Activated naive CD4-positive, alpha-beta T cell treated with anti-CD3 and anti-CD28 coated beads, Interleukin-2, amount 50 U/mL, for 72 hours (primary cell): ENCODE data around the gene BRD1. TPM values are rescaled to one million over a fixed set of nuclear protein-coding genes. Genes with fewer than 3 reads are reported as not detected.
"Not testable (repeated sequence)": the region's sequence is repeated elsewhere in the genome, so short reads cannot be mapped to it uniquely, and the experiment has no call there.

Experiments used
- ATAC-seq, 2 donors: fragments of 150-1000 bp; cut with Tn5 transposase; 2 replicates each; pipeline ENCODE4 v1.10.0; 2021; ENCODE audit warnings: mild to moderate bottlenecking in 2 of 2, moderate library complexity in 2 of 2
- DNase-seq, 2 donors: peaks; one replicate each; pipeline ENCODE4 v3.0.0; 2021 to 2022; ENCODE audit warnings: low spot score in 2 of 2
- H3K27ac Mint-ChIP-seq, 2 donors: one replicate each; pipeline ENCODE4 v1.8.0; 2022; ENCODE audit warnings: mild to moderate bottlenecking in 2 of 2, mixed read lengths in 2 of 2
- H3K36me3 Mint-ChIP-seq, 2 donors: one replicate each; pipeline ENCODE4 v1.8.0; 2022; ENCODE audit warnings: mixed read lengths in 2 of 2
- H3K9me3 Mint-ChIP-seq, 2 donors: one replicate each; pipeline ENCODE4 v1.8.0; 2022; ENCODE audit warnings: mixed read lengths in 2 of 2
- total RNA-seq, 2 donors: library from RNA; stranded (reverse); gene quantifications; one replicate each; pipeline ENCODE4 v1.2.3, GENCODE V29; 2022

Gene BRD1
- total RNA-seq, 2 donors from 2014 or later = 27.7 to 39.0 TPM

DNA sequence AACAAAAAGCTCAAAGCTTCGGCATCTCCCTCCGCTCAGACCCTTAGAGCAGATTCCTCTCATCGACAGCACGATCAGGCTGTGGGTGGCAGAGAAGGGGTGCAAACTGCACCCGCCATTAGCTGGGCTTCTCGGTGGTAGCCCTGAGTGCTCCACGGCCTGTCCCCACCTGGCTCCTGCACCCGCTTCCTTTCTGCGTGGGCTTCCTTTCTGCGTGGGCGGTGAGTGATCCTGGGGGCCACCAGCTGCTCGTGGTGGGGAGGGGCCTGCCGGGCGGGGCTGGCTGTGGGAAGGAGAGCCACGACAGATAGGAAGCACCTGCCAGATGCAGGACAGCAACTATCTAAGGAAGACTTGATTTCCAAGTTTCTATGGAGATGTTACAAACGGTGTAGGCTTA, 55.0 kb downstream of the BRD1 start:
- no peak overlapping the region for H3K27ac Mint-ChIP-seq
- ATAC-seq (no peak), DNase-seq (no peak)

DNA sequence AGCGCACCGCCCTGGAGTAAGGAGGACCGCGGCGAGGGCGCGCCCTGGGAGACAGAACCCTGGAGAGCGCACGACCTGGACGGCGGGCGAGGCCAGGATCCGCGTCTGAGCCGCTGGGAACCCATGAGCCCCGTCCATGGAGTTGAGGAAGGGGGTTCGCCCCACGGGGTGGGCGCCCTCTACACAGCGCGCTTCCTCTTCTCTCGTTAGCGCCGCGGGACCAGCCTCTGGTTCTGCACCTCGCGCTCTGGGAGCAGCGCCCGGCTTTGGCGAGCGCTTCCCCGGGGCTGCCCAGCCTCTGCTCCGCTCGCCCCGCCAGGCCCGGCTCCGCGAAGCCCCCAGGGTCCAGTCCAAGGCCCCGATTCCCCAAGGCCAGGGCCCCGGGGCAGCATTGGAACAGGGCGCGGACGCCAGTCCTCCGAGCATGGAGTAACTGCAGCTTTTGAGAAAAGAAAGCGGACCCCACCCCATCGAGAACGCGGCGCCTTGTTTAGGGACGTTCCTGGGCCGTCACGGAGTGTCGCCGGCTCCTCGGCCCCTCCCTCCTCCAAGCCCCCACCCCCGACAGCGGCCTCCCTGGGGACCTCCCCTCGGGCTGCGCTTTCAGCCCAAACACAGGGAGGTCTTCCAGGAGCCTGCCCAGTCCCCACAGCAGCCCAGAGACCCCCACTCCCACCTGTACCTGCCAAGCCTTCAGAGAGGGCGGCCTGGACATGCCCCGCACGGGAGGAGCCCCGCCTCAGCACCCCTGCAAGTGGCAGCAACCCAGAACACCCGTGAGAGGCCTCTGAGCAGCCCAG, 56.2 kb downstream of the BRD1 start:
- H3K9me3 Mint-ChIP-seq = peaks cover 0 to 5% of the 10 kb centered on the region in 2 donors
- DNase-seq (no peak), ATAC-seq (no peak)
- peaks cover 4 to 6% of the 10 kb centered on the region in 2 donors for H3K36me3 Mint-ChIP-seq
- H3K27ac Mint-ChIP-seq = no peak overlapping the region

More for the DNA sequence above, 55.0 kb downstream of the BRD1 start:
- Mint-ChIP-seq H3K36me3 (peaks cover 0 to 4% of the 10 kb centered on the region in 2 donors), H3K9me3 (no peaks in the 10 kb centered on the region)

DNA sequence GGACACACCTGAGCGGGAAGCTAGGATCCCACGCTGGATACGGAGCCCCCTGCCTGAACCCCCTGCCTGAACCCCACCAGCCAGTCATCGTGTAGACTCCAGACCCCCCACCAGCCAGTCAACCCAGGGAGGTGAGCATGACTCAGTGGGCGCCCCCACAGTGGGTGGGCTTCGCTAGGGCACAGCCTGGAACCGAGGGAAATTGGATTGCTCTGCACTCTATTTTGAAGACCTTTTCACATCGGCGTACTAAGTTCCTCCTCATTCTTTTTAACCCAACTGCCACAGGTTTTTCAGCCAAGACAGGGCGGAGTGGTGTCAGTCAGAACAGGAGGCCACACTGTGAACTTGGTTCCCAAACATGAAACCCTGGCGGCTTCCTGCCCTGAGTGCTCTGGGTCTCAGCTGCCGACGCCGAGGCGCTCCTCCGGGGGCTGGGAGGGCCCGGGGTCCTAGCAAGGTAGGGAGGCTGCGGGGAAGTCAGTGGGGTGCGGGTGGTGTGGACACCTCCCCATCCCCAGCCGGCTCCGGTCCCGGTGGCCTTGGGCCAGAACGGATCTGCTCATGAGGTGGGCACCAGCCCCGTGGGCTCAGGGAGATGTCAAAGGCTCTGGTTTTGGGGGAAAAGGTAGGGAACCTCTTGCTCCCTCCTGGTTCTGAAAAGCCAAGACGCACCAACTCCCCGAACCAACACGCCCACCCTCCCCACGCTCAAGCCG, 57.0 kb downstream of the BRD1 start:
- DNase-seq (no peak), ATAC-seq (peak in 1 of 2 donors; percentile 35)
- Mint-ChIP-seq H3K9me3 (peaks cover 0 to 5% of the 10 kb centered on the region in 2 donors), H3K27ac (no peak overlapping the region), H3K36me3 (peaks cover 4 to 6% of the 10 kb centered on the region in 2 donors)

DNA sequence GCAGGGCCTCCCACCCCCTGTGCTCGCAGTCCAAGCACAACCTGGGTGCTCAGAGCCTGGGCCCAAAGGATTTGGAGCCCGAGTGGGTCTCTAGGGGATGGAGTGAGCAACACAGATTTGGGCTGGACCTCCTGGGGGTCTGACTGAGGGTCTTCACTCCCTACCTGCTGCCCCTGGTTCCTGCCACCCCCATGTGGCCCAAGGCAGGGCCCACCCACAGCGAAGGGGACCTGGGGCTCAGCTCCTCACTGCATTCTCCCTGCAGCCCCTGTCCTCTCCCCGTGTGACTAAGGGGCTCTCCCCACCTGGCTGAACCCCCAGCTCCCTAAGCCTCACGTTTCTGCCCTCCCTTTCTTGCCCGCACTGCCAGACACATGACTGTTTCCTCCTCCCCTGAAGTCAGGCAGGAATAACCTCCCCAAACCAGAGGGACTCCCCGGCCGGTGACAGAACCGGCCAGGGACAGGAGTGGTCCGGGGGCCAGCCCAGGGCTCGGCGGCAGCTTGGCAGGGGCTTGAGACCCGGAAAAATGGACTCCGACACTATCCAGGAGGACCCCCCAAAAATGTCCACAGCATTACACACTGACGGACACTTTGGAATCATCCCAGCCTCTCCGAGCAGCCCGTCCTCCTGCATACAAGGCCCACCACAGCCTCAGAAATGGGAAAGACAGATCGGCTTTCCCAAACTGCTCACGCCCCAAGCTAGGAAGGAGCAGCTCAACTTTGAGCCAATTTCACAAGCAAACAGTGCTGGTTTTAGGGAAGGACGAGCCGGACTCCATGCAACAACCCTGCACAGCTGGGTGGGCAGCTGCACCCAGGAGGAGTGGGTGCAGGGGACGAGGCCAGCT, 57.8 kb downstream of the BRD1 start:
- no peak for ATAC-seq
- DNase-seq = no peak
- Mint-ChIP-seq H3K36me3 (peaks cover 4 to 6% of the 10 kb centered on the region in 2 donors), H3K9me3 (peaks cover 0 to 5% of the 10 kb centered on the region in 2 donors), H3K27ac (peak overlapping the region; percentile 40 to 72)

DNA sequence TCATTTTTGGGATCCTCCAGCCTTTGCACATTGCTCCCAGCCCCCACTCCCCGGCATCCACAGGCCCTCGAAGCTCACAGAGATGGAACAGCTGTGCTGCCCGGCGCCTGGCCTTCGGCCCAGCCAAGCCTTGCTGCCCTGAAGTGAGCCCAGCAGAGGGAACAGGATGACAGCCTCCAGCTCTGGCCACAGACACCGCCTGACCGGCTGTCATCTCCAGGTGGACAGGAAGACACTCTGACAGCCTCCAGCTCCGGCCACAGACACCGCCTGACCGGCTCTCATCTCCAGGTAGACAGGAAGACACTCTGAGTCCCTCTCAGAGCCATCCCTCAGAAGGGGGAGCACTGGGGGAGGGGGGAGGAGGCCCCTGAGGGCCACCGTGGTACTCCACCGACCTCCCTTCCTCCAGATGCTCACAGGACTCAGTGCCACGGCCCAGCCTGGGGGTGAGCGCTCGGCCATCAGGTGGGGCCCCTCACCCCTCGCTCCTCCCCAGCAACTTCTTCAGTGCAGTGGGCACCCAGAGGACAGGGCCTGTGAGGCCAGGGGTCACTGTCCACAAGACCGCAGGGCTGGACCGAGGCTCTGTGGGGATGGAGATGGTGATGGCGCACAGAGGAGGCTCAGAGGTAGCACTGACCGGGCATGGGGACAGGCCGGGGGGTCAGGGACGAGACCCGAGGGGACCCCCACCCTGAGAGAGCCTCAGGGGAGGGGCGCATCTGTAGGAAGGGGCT, 58.6 kb downstream of the BRD1 start:
- ATAC-seq = no peak
- peaks cover 0 to 5% of the 10 kb centered on the region in 2 donors for H3K9me3 Mint-ChIP-seq
- no peak for DNase-seq
- H3K27ac Mint-ChIP-seq = peak overlapping the region; percentile 7 to 10
- peaks cover 0 to 6% of the 10 kb centered on the region in 2 donors for H3K36me3 Mint-ChIP-seq

DNA sequence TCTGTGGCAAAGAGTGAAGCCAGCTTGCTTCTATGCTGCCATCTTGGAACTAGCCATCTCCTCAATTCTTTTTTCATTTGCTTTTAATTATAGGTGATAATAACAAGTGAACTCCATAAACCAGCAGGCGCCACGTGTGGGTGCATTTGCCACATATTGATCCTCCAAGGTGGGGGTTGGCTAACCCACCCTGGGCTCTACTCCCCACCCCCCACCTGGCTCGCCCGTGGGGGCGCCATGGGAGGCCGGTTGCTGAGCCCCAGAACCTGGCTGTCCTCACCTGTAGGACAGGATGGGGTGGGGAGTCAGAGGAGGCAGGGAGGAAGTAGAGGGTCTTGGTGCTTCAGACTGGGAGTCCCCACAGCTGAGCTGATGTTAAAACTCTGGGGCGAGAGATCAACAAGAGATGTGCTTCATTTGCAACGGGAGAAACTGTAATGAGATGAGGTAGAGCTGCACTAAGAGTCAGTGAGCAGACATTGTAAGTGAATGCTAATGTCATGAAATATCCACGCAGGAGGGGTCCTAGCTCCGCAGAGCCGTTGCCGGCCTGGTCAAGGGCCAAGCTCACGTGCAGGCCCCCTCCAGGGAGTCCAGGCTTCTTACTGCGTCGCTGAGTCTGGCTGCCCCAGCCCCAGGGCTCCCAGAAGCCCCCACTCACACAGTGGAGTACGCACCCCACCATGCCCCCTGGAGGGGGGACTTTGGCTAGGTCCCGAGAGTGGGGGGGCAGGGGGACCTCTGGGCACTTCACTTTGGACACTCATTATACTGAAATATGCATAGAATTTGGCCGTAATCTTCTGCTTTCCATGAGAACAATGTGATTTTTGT, 59.4 kb downstream of the BRD1 start:
- DNase-seq (peak in 1 of 2 donors; percentile 41), ATAC-seq (no peak)
- H3K9me3 Mint-ChIP-seq = peaks cover 0 to 5% of the 10 kb centered on the region in 2 donors
- H3K36me3 Mint-ChIP-seq = peaks cover 0 to 6% of the 10 kb centered on the region in 2 donors
- H3K27ac Mint-ChIP-seq = no peak overlapping the region

DNA sequence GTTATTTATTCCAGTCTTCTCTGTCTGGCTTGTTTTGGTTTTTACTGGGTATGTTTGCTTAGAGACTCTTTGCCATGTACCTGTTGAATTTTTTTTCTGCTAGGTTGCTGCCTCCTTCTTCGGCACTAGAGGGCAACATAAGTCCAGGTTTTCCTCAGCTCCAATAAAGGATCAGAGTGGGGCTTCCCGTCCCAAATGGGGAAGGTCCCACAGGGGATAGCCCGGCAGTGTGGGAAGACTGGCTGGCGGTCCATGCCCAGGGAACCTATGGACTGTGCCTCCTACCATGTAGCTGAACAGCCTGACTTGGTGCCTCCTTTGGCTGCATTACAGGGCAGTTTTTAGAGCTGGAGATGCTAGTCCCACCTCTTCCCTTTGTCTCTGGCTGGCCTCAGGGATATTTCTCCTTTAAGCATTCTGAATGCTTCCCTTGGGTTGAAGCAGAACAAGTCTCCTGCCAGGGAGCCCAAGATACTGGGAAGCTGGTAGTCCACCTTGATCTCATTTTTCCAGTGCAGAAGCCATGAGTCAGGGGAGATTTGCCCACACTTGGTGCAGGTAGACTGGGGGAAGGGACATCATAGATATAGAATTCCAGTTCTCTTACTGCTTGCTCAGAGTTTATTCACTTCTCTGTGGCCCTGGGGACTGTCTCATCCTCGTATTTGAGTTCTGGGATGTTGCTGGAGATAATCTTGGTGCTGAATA, 60.2 kb downstream of the BRD1 start:
- DNase-seq (peak; percentile 43 to 65), ATAC-seq (peak; percentile 37 to 91)
- peaks cover 0 to 6% of the 10 kb centered on the region in 2 donors for H3K36me3 Mint-ChIP-seq
- H3K9me3 Mint-ChIP-seq = peaks cover 0 to 5% of the 10 kb centered on the region in 2 donors
- no peak overlapping the region for H3K27ac Mint-ChIP-seq

DNA sequence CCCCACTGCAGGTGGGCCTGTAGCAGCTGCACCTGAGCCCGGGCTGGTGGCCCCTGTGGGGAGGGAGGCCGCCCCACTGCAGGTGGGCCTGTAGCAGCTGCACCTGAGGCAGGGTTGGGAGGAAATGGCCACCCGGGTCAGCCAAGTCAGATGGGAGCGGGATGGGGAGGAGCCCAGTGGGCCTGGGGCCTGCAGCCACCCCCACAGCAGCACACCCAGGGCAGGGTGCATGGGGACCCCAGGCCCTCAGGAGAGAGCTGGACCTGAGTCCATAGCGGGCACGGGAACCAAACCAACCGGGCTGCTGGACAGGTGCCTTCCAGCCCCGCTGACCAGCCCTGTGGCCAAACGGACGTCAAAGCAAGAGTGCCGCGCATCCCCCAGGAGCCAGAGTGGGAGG, 61.7 kb downstream of the BRD1 start:
- no peak for ATAC-seq
- Mint-ChIP-seq H3K36me3 (peaks cover 0 to 6% of the 10 kb centered on the region in 2 donors), H3K9me3 (peaks cover 0 to 5% of the 10 kb centered on the region in 2 donors), H3K27ac (no peak overlapping the region)
- peak in 1 of 2 donors; percentile 52 for DNase-seq

DNA sequence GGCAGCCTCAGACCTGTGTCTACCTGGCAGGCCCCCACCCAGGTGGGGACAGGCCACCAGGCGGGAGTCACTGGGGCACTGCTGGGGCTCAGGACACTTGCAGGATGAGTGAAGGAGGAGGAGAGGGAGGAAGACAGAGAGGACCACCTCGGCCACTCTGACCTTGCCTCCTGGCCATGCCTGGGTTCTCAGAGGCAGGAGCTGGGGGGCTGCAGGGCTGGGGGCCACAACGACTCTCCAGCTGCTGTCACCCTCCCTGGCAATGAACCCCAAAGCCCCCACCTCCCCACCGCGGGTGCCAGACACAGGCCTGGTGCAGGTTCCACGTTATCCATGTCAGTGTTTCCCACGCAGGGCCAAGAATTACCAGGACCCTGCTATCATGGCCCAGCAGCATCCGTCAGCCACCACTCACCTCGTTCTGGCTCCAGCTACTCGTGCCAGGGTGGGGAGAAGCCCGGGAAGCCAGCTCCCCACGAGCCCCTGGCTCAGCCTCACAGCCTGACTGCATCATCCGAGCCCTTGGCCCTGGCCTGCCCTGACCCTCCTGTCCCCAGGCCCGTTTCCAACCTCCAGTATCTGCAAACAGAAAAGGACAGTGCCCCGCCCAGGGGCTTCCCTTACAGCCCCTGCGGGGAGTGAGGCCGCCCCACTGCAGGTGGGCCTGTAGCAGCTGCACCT, 62.4 kb downstream of the BRD1 start:
- Mint-ChIP-seq H3K36me3 (peaks cover 0 to 6% of the 10 kb centered on the region in 2 donors), H3K27ac (no peak overlapping the region), H3K9me3 (peaks cover 0 to 5% of the 10 kb centered on the region in 2 donors)
- ATAC-seq (no peak), DNase-seq (peak in 1 of 2 donors; percentile 52)

DNA sequence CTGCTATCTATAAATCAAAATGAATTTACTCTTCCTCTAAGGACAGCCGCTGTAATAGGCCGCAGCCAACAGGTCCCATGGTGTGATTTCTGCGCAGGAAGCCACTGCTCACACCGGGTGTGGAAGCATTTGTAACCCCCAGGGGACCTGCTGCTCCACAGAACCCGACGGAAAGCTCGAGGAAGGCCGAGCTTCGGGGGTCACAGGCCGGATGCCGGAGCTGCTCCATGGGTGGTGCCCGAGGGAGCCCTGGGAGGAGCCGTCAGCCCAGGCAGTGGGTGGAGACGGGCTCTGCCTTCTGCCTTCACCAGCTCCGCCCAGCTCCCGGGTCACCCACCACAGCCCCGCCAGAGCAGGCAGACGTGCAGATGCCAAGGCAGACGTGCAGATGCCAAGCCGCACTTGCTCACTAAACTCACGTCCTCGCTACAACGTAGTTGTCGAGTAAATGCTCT, 63.5 kb downstream of the BRD1 start:
- Mint-ChIP-seq H3K36me3 (peaks cover 0 to 6% of the 10 kb centered on the region in 2 donors), H3K27ac (no peak overlapping the region), H3K9me3 (peaks cover 0 to 5% of the 10 kb centered on the region in 2 donors)
- ATAC-seq (no peak), DNase-seq (peak in 1 of 2 donors; percentile 53)

DNA sequence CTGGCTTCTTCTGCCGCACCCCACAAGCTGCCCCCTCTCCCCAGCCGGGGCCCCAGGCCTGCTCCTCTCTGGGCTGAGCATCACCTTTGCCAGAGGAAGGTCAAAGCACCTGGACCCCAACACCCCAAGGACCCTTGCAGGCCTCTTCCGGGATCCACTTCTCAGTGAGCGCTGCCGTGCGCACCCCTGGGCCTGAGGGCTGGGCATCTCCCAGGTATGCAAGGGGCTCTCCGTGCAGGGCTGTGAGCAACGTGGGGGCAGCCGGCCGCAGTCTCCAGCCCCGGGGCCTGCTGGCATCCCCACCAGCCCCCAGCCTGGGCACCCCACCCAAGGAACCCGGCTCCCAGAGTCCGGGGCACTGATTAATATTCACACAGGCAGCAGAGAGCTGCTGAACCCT, 64.0 kb downstream of the BRD1 start:
- ATAC-seq = no peak
- peaks cover 0 to 5% of the 10 kb centered on the region in 2 donors for H3K9me3 Mint-ChIP-seq
- DNase-seq = peak in 1 of 2 donors; percentile 49
- peaks cover 0 to 6% of the 10 kb centered on the region in 2 donors for H3K36me3 Mint-ChIP-seq
- no peak overlapping the region for H3K27ac Mint-ChIP-seq

DNA sequence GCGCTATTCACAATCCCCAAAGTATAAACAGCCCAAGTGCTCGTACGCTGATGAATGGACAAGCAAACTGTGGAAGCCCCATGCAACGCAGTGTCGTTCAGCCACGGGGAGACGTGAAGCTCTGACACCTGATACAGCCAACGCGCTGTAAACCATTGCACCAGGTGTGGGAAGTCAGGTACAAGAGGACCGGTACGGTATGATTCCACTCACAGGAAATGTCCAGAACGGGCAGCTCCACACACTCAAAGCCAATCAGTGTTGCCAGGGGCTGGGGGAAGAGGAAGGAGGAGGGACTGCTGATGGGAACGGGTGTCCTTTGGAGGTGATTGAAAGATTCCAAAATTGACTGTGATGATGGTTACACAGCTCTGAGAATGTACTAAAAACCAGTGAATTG, 64.5 kb downstream of the BRD1 start:
- DNase-seq (no peak), ATAC-seq (no peak)
- no peak overlapping the region for H3K27ac Mint-ChIP-seq
- peaks cover 0 to 5% of the 10 kb centered on the region in 2 donors for H3K9me3 Mint-ChIP-seq
- peaks cover 0 to 6% of the 10 kb centered on the region in 2 donors for H3K36me3 Mint-ChIP-seq

DNA sequence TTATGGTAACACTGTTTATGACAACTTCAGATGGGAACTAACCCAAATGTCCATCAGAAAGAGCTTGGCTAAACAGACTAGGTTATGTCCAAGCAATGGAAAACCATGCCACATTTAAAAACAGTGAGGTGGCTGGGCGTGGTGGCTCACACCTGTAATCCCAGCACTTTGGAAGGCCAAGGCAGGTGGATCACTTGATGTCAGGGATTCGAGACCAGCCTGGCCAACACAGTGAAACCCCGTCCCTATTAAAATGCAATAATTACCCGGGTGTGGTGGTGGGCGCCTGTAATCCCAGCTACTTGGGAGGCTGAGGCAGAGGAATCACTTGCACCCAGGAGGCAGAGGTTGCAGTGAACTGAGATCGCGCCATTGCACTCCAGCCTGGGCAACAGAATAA, 65.1 kb downstream of the BRD1 start:
- not testable (repeated sequence) for H3K9me3 Mint-ChIP-seq, DNase-seq, H3K36me3 Mint-ChIP-seq, ATAC-seq, H3K27ac Mint-ChIP-seq

DNA sequence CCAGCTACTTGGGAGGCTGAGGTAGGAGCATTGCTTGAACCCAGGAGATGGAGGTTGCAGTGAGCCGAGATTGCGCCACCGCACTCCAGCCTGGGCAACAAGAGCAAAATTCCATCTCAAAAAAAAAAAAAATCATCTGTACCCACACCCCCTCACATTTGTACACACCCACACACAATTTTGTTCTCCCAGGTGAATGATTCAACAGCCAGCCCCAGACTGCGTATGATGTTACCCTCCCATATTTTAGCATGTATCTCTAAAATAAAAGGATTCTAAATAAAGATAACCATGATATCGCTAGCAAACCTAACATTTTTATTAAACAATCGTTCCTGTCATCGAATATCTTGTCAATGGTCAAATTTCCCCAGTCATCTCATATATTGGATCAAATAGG, 65.8 kb downstream of the BRD1 start:
- DNase-seq = no peak

More for the DNA sequence above, 65.8 kb downstream of the BRD1 start:
- Mint-ChIP-seq H3K27ac (no peak overlapping the region), H3K9me3 (no peaks in the 10 kb centered on the region), H3K36me3 (no peaks in the 10 kb centered on the region)
- ATAC-seq = no peak
